ENCODE results near the gene MMP7. TPM values are rescaled to one million over a fixed set of nuclear protein-coding genes. Genes with fewer than 3 reads are reported as not detected.

MMP7 gene
- total RNA-seq, 4 donors from 2014 or later, result 1.1 TPM; not detected in 3

DNA sequence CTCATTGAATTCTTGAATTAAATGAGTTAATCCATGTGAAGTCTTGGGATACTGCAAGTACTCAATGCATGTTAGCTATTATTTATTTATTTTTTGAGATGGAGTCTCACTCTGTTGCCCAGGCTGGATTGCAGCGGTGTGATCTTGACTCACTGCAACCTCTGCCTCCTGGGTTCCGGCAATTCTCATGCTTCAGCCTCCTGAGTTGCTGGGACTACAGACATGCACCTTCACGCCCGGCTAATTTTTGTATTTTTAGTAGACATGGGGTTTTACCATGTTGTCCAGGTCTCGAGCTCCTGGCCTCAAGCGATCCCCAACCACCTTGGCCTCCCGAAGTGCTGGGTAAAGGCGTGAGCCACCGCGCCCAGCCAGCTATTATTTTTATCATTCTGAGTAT, 9.4 kb downstream of the MMP7 start:
- H3K4me3 ChIP-seq, result no peak overlapping the region
- H3K27me3 ChIP-seq, result no peaks in the 10 kb centered on the region
- H3K4me1 ChIP-seq, result no peaks in the 10 kb centered on the region
- H3K9me3 ChIP-seq, result no peaks in the 10 kb centered on the region
- TF ChIP-seq POLR2A (IDR thresholded peaks at IDR 0.05), result no peak
- TF ChIP-seq, protein P1, sequence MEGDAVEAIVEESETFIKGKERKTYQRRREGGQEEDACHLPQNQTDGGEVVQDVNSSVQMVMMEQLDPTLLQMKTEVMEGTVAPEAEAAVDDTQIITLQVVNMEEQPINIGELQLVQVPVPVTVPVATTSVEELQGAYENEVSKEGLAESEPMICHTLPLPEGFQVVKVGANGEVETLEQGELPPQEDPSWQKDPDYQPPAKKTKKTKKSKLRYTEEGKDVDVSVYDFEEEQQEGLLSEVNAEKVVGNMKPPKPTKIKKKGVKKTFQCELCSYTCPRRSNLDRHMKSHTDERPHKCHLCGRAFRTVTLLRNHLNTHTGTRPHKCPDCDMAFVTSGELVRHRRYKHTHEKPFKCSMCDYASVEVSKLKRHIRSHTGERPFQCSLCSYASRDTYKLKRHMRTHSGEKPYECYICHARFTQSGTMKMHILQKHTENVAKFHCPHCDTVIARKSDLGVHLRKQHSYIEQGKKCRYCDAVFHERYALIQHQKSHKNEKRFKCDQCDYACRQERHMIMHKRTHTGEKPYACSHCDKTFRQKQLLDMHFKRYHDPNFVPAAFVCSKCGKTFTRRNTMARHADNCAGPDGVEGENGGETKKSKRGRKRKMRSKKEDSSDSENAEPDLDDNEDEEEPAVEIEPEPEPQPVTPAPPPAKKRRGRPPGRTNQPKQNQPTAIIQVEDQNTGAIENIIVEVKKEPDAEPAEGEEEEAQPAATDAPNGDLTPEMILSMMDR (IDR thresholded peaks at IDR 0.05), result no peak
- no peak for DNase-seq
- H3K36me3 ChIP-seq, result no peaks in the 10 kb centered on the region
- H3K27ac ChIP-seq, result no peak overlapping the region

DNA sequence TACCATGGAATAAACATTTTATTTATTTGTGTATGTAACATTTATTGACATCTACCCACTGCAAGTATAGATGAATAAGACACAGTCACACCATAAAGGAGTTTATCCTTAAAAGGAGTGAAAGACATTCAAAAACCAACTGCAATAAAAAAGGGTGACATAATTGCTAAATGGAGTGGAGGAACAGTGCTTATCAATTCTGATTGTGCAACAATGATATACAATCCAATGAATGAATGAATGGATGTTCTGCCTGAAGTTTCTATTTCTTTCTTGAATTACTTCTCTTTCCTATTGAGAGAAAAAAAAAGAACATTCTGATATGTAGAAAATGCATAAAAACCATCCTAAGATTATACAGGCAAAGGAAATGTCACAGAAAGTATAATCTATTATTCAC, 10.0 kb downstream of the MMP7 start:
- Histone ChIP-seq H3K4me3 (no peak overlapping the region), H3K36me3 (no peaks in the 10 kb centered on the region), H3K4me1 (no peaks in the 10 kb centered on the region), H3K27ac (no peak overlapping the region), H3K27me3 (no peaks in the 10 kb centered on the region), H3K9me3 (no peaks in the 10 kb centered on the region)
- DNase-seq, result no peak
- TF ChIP-seq POLR2A (IDR thresholded peaks at IDR 0.05), result no peak
- TF ChIP-seq, protein P1 (IDR thresholded peaks at IDR 0.05), result no peak

DNA sequence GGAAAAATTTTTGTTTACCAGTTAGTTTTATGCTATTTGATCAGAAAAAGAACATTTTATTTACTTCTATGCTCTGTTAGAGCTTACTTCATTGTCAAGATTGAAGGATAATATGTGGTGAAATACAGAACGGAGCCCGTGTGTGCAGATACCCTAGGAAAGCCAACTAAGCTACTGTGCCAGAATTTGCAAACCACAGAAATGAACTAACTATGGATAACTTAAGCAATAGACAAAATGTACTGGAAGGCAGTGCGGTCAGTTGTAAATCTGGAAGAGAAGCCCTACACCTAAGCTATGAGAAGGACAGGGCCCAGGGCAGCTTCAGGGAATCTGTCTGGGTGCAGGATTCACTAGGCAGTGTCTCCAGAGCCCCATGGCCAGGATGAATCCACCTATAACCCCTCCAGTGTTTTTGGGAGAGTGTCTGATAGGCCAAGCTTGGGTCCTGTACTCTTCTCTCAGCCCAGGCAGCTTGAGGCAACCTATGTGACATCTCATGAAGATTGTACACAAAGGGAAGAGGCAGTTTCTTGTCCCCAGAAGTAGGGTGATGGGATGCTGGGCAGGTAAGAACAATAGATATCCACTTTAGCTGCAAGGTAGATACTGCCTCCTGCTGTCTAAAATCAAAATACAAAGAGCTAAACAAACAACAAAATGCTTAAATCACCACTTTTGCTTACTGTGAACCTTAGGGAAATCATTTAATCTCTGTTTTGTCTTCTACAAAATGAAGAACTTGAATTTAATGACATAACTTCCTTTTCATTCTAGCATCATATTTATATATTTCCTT, 12.1 kb downstream of the MMP7 start:
- no peaks in the 10 kb centered on the region for H3K27me3 ChIP-seq
- TF ChIP-seq, protein P1 (IDR thresholded peaks at IDR 0.05), result no peak
- TF ChIP-seq POLR2A (IDR thresholded peaks at IDR 0.05), result no peak
- no peak for DNase-seq
- no peak overlapping the region for H3K4me3 ChIP-seq
- no peak overlapping the region for H3K27ac ChIP-seq
- H3K4me1 ChIP-seq, result no peaks in the 10 kb centered on the region
- H3K9me3 ChIP-seq, result no peaks in the 10 kb centered on the region
- H3K36me3 ChIP-seq, result no peaks in the 10 kb centered on the region

DNA sequence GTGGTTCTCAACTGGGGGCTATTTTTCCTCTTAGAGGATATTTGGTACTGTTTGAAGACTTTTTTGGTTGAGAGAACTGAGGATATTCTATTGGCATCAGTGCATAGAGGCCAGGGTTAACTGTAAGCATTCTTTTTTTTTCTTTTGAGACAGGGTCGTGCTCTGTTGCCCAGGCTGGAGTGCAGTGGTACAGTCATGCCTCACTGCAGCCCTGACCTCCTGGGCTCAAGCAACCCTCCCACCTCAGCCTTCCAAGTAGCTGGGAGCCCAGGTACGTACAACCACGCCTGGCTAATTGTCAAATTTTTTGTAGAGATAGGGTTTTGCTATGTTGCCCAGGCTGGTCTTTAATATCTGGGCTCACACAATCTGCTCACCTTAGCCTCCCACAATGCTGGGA, 12.9 kb downstream of the MMP7 start:
- TF ChIP-seq POLR2A (IDR thresholded peaks at IDR 0.05), result no peak
- TF ChIP-seq, protein P1 (IDR thresholded peaks at IDR 0.05), result no peak
- Histone ChIP-seq H3K4me1 (no peaks in the 10 kb centered on the region), H3K36me3 (no peaks in the 10 kb centered on the region), H3K27me3 (no peaks in the 10 kb centered on the region), H3K9me3 (no peaks in the 10 kb centered on the region), H3K4me3 (no peak overlapping the region), H3K27ac (no peak overlapping the region)
- no peak for DNase-seq

DNA sequence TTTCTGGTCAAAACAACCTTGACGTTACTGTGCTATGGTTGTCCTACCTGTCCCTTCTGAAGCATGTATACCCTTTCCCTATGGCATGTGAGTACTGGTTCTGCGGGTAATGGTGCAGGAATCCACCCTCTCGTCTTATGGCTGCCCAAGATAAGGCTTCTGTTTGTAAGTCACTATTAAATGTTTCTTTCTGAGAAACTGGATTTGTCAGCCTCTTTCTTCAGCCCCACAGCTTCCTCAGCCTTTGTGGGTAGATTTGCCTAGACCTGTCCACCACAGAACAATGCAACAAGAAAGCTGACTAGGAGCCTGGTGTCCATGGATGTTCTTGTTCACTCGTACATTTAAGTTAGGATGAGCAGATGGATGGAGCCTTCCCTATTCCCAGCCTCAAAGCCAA, 14.4 kb downstream of the MMP7 start:
- TF ChIP-seq, protein P1 (IDR thresholded peaks at IDR 0.05), result no peak
- no peak for TF ChIP-seq POLR2A (IDR thresholded peaks at IDR 0.05)
- no peak overlapping the region for H3K27ac ChIP-seq
- H3K36me3 ChIP-seq, result no peaks in the 10 kb centered on the region
- no peak for DNase-seq
- no peaks in the 10 kb centered on the region for H3K4me1 ChIP-seq
- H3K27me3 ChIP-seq, result no peaks in the 10 kb centered on the region
- no peaks in the 10 kb centered on the region for H3K9me3 ChIP-seq
- no peak overlapping the region for H3K4me3 ChIP-seq

All from Peyer's patch (tissue), 4 donors.